Midbrain (tissue), 1 donor: ENCODE data around the gene FCAMR.
"Not testable (repeated sequence)": the region's sequence is repeated elsewhere in the genome, so short reads cannot be mapped to it uniquely, and the experiment has no call there.

ENCODE experiments used
- DNase-seq: peaks from one replicate; lab custom pipeline; 2025; lab: John Stamatoyannopoulos, UW

Gene FCAMR

DNA sequence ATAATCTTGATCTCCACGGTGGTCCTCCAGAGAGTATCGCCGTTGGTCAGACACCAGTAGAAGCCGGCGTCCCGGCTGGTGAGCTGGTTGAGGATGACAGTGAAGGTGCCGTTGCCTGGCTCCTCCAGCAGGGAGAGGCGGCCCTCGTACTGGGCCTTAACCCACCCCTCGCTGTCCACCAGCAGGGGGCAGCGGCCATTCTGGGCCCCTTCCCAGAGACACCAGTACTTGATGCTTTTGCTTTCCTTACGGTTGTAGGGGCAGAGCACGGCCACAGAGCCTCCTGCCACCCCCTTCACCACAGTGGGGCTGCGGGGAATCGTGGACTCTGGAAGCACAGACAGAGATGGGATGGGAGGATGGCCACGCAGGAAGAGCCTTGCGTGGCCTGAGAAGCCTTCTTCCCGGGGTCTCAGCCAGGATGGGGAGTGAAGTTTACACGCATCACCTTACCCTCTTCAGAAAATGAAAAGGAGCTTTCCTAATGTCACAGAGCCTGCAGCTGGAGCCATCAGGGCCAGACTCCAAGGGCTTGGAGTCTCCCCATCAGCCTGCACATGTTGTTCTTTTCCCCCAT lies 34.7 kb downstream of the FCAMR start:
- DNase-seq, result no peak

GRCh38 chr1:206933333-206933945 lies 36.8 kb downstream of the FCAMR start:
- DNase-seq, result no peak

DNA sequence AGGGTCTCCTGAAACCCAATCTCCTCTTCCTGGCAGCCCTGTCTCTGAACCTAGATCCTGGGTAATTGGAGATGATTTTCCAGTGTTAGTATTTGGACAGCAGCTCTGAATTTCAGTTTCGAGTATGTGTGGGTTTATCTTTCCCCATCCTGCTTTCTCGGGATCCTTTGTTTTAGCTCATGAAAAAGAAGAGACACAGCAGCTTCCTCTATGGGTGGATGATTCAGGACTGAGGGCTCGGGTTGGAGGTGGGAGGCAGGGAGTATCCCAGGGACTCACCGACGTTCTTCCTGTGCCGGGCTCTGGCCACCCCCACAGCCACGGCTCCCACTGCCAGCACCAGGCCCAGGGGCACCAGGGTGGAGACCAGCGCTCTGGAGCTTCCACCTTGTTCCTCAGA lies 38.1 kb downstream of the FCAMR start:
- no peak for DNase-seq

DNA sequence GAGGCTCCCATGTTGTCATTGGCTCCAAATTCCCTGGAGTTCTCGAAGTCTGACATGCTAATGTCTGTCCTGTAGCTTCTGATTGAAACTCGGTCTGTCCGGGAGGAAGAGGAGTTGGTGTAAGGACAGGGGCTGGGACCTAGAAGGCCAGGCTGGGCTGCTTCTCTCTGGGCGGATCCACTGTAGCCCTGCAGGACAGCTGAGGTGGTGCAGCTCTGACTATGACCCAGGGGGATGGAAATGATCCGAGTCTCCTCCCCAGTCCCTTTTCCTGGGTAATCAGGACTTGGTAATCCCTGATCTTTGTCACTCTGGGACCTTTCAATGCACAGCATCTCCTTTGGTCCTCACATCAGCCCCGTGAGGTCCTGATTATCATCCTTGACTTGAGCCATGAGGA lies 38.6 kb downstream of the FCAMR start:
- no peak for DNase-seq

DNA sequence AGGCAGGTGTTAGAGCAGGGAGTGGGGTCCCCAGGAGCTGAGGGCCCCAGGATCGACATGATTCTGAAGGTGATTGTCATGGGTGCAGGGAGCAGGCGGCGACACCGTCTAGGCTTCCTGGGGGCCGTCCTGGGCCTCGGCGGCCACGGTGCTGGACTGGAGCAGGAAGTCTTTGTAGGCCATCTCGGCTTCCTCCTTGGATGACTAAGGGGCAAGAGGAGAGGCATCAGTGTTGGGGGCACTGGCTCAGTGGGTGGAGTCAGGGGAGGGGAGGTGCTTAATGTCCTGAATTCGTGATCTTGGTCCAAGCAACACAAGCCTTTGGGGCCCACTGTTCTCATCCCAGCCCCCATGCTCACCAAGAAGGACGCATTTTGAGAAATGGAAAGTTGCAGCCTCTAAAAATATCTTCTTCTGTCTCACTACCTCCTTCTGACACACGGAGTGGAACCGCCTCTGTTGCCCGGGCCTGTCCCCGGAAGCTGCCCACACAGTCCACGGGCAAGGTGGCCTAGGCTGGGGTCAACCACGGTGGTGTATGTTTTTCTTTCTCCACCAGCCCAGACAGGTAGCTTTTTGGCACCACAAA lies 40.0 kb downstream of the FCAMR start:
- DNase-seq, result no peak

- DNase-seq, result no peak
Observed at GRCh38 chr1:206929524-206929923, 40.7 kb downstream of the FCAMR start.

DNA sequence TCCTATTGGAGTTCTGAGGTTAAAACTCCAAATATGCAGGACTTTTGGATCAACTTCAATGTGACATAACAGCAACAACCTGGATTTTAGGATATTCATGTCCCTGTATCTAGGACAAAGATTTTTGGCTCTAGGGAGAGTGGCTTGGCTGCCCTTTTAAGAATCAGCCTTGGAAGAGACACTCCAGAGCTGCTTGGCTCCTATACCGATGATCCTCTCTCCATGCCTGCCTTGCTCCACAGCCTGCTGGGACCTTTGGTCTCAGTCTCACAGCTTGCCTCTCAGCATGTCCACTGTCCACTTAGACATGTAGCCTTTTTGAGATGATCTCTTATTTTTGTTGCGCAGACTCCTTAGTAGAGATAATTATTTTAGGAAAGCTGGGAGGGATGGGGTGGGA lies 44.0 kb downstream of the FCAMR start:
- no peak for DNase-seq

DNA sequence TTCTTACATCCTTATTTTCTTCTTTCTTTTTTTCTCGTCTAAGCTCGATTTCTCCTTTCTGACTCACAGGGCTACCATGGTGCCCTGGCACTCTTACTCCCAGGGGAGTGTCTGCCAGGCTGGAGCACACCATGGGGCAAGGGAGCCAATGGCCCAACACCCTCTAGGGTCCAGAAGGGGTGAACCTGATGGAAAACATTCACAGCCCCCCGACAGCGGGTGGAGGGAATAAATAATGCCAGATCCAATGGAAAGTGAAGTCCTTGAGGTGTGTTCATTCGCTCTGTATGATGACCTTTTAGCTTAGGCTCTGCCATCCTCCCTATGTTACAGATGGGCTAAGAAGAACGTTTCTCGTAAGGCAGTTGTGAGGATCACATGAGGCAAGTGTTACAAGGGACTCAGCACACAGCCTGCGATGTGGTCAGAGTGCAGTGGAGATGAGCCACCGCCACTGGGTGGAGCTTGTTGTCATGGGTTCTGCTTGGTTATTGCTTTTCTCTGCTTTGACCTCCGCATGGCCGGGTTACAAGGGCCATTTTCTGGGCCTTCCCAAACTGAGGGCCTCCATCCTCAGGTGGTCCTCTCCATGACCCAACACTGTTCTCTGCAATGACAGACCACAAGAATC lies 45.0 kb downstream of the FCAMR start:
- DNase-seq, result no peak

DNA sequence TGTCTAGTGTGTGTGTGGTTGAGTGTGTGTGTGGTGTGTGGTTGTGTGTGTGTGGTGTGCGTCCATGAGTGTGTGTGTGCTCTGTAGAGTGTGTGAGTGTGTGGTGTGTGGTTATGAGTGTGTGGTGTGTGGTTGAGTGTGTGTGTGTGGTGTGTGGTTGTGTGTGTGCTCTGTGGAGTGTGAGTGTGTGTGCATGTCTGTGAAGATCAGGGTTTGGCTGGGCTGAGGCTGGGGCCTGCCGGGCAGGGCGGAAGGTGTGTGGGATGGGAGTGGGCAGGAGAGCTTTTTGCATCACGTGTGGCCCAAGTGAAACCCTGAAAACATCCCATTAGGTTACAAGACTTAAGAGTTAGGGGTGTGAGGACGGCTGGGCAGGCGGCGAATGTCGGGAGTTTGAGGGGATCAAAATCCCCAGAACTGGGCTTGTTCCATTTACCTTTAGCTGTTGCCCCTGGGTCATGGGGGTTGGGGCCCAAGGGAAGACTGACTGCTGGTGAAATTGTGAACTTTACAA lies 45.6 kb downstream of the FCAMR start:
- DNase-seq, result no peak

DNA sequence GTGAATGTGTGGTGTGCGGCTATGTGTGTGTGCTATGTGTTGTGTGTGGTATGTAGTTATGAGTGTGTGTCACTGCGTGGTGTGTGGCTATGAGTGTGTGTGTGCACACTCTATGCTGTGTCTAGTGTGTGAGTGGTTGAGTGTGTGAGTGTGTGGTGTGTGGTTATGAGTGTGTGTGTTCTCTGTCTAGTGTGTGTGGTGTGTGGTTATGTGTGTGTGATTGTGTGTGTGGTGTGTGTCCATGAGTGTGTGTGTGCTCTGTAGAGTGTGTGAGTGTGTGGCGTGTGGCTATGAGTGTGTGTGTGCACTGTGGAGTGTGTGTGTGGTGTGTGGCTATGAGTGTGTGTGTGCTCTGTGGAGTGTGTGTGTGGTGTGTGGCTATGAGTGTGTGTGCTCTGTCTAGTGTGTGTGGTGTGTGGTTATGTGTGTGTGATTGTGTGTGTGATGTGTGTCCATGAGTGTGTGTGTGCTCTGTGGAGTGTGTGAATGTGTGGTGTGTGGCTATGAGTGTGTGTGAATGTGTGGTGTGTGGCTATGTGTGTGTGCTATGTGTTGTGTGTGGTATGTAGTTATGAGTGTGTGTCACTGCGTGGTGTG lies 46.2 kb downstream of the FCAMR start:
- not testable (repeated sequence) for DNase-seq

DNA sequence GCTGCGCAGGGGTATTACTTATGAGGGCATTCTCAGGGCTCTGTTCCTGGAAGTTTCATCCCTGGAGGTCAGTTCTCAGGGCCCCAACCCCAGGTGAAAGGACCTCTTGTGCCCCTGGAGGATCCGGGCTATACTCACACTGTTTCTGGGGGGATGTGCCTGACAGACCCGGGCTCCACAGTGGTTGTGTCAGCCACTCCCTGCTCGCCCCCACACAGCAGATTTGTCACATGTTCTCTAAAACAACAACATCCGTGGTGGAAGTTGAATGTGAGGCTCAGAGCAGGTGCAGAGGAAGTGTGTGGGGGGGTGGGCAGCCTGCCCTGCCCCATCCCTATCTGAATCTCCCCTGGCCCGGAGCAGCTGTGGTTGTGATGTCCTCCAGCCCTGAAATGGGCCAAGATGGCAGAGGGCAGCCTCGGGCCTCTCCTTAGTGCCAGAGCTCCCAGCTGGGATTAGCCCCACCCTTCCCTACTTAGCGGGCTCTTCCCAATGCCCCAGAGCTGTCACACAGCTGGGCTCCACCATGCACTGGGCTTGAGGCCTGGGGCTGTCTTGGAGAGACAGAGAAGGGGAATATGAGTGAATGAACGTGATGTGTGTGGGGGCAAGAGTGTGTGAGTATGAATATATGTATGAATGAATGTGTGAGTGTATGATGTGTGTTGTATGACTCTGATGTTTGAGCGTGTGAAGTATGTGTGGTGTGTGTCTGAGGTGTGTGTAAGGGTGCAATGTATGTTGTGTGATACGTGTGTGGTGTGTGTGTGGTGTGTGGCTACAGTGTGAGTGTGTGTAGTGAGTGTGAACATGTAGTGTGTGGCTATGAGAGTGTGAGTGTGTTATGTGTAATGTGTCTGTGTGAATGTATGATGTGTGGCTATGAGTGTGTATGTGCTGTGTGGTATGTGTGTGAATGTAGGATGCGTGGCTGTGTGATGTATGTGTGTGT lies 47.0 kb downstream of the FCAMR start:
- DNase-seq, result no peak

- DNase-seq, result no peak
Observed at GRCh38 chr1:206922524-206922923, 47.7 kb downstream of the FCAMR start.

DNA sequence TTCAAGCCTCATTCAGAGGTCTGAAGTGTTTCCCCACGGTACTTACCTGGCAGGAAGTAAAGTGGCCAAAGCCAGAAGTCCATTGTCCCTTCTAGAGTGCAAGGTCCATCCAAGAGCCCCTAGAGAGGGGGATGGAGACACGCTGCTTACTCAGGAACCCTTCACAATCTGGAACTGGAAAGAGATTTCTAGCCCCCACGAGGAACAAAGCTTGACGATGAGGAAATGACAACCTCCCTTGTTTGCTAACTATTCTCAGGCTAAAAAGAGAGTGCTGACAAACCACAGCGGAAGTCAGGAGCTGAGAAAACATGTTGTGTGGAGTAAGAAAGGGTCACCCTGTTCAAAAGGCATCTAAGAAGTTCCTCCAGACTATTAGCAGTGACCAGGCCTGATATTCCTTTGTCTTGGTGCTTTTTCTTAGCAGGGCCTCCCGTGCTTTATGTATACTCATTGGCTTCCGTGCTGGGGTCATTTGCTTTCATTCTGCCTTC lies 48.4 kb downstream of the FCAMR start, which contains the start of gene FCMR:
FCMR (minus strand) TSS at position 170 of the 494 bp plus-strand sequence; CDS start at position 83, 87 bp downstream.
- peak; percentile 15 for DNase-seq

DNA sequence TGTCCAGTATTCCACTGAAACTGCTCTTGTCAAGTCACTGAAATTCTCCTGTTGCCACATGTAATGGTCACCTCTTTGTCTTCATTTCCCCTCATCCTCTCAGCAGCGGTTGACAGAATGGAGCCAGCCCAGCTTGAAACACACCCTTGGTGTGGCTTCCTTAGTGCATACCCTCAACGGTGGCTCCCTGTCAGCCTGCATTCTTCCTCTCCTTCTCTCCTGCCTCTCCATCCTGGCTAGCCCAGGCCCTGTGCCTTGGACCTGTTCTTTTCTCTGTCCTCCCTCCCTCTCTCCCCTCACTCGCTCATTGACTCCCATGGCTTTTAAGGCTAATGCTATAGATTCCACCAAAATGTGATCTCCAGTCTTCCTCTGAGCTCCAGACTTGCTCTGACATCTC lies 52.2 kb downstream of the FCAMR start:
- no peak for DNase-seq

GRCh38 chr1:206916000-206916709 lies 54.1 kb downstream of the FCAMR start:
- DNase-seq, result no peak

- DNase-seq, result no peak
Observed at GRCh38 chr1:206915030-206915735, 55.1 kb downstream of the FCAMR start.

DNA sequence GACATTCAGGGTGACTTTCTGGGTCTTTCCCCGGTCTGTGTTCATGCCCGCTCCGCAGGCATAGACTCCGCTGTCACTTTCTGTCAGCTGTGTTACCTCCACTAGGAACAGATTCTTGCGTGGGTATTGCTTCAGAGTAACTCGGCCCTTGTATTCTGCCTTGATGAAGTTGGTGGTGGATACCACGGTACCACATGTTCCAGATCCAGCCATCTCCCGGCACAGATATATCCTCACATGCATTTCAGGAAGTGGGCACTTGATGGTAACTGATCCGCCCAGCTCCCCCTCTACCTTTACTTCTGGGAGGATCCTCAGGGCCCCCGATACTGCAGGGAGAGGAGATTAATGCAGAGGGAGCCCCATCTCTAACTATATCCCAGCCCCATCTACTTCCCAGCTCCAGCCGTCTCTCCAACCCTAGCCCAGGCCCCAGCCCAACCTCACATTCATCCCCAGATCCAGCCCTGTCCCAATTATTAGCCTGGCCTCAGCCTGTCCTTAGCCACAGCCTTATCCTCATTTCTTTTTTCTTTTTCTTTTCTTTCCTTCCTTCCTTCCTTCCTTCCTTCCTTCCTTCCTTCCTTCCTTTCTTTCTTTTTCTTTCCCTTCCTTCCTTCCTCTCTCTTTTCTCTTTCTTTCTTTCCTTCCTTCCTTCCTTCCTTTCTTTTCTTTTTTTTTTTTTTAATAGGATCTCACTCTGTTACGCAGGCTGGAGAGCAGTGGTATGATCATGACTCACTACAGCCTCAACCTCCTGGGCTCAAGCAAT lies 56.3 kb downstream of the FCAMR start:
- no peak for DNase-seq

DNA sequence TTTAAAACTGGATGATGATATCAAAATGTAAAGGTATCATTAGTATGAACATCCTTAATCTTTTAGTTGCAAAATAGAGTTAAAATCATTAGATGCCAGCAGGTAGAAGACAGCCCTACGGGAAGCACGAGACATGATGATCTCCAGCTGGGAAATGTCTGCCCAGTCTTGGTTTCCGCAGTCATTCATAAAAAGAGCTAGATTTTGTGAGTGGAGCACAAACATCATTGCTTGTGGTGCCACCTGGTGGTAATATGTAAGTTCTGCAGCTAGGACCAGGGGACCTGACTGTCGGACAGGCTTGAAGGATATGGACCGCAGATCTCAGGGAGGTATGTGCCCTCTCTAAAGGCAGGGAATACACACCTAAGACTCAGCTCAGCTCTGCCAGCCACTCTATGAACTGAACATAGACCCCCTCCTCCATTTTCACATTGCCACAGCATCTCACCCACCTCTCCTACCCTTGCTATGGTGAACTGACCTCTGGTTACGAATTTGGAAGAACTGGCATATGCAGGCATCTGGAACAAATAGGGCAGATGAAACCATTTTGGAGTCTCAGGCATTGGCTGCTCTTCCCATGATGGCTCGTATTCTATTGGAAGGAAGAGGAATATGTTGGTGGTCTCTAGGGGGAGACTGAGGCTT lies 57.7 kb downstream of the FCAMR start:
- DNase-seq, result peak; percentile 74
